MCF 10A (cell line): ENCODE measurements around the gene PPP3R2. TPM values are rescaled to one million over a fixed set of nuclear protein-coding genes. Genes with fewer than 3 reads are reported as not detected.

Experiments used
- BruUV-seq: library from RNA; stranded (reverse); fragments of 400-500 nt; replicated peaks from 2 replicates; lab custom pipeline; 2021; lab: Mats Ljungman, UMichigan
- CTCF ChIA-PET: fragments of 300-600 bp; sonication (Branson Sonifier 250); formaldehyde crosslinking; extraction: SDS; loops from one replicate; lab custom pipeline; 2021; ENCODE audit warnings: antibody characterized with exemption, inconsistent platforms; lab: Yijun Ruan, JAX
- POLR2A ChIA-PET: fragments of 300-600, 350-650 bp; sonication (Branson Sonifier 250); formaldehyde crosslinking; extraction: SDS; loops from one replicate; lab custom pipeline; 2020; ENCODE audit warnings: antibody characterized with exemption, inconsistent platforms; lab: Yijun Ruan, JAX
- DNase-seq: peaks from one replicate; pipeline ENCODE4 v3.0.0-alpha.2; 2018; ENCODE audit not compliant: unreplicated experiment
- H3K27ac Mint-ChIP-seq: one replicate; pipeline ENCODE4 v1.8.0; 2022; ENCODE audit warnings: mild to moderate bottlenecking, low read depth, mixed read lengths; ENCODE audit not compliant: unreplicated experiment
- H3K27me3 Mint-ChIP-seq: one replicate; pipeline ENCODE4 v1.8.0; 2022; ENCODE audit warnings: mixed read lengths; ENCODE audit not compliant: insufficient read depth, unreplicated experiment
- H3K36me3 Mint-ChIP-seq: one replicate; pipeline ENCODE4 v1.8.0; 2022; ENCODE audit warnings: mild to moderate bottlenecking, moderate library complexity, mixed read lengths; ENCODE audit not compliant: insufficient read depth, unreplicated experiment
- H3K4me1 Mint-ChIP-seq: one replicate; pipeline ENCODE4 v1.8.0; 2022; ENCODE audit warnings: mixed read lengths; ENCODE audit not compliant: insufficient read depth, unreplicated experiment
- H3K4me3 Mint-ChIP-seq: one replicate; pipeline ENCODE4 v1.8.0; 2022; ENCODE audit warnings: mild to moderate bottlenecking, moderate library complexity, mixed read lengths; ENCODE audit not compliant: unreplicated experiment
- H3K9me3 Mint-ChIP-seq: one replicate; pipeline ENCODE4 v1.8.0; 2022; ENCODE audit warnings: mixed read lengths; ENCODE audit not compliant: unreplicated experiment
- CTCF ChIP-seq: fragments of 200-600 bp; IDR thresholded peaks from one replicate; pipeline ENCODE4 v1.8.0; 2022; ENCODE audit warnings: antibody characterized with exemption, mild to moderate bottlenecking; ENCODE audit not compliant: unreplicated experiment
- intact Hi-C: fragments of 100-400 bp; cut with micrococcal nuclease; formaldehyde crosslinking; loops from 2 replicates; pipeline ENCODE4 v1.14.1; 2022
- total RNA-seq: library from RNA; stranded (reverse); gene quantifications from 2 replicates; pipeline ENCODE4 v1.2.3, GENCODE V29; 2022

Gene PPP3R2
- total RNA-seq, 1 experiment from 2014 or later: not detected

GRCh38 chr9:101629636-101630035 lies 34.9 kb upstream of the PPP3R2 start:
- Mint-ChIP-seq H3K4me3 (no peak overlapping the region), H3K36me3 (no peaks in the 10 kb centered on the region), H3K27me3 (peaks cover 14% of the 10 kb centered on the region), H3K9me3 (no peaks in the 10 kb centered on the region), H3K27ac (no peak overlapping the region), H3K4me1 (no peaks in the 10 kb centered on the region)
- ChIA-PET CTCF (interaction anchor here (1.4 kb wide), 1 partner anchor 9 kb away, joined by 3 read pairs; no protein-coding TSS in a partner anchor), POLR2A (interaction anchor here (0.6 to 1.1 kb wide), 2 partner anchors 9 to 110 kb away, joined by 3 to 5 read pairs; no protein-coding TSS in a partner anchor)
- DNase-seq: no peak
- no peak for TF ChIP-seq CTCF
- no TSS peak for BruUV-seq
- intact Hi-C loops: no loop called here

- ChIA-PET POLR2A (no interaction called here), CTCF (no interaction called here)
- Mint-ChIP-seq H3K4me3 (no peak overlapping the region), H3K9me3 (no peaks in the 10 kb centered on the region), H3K36me3 (no peaks in the 10 kb centered on the region), H3K4me1 (no peaks in the 10 kb centered on the region), H3K27ac (no peak overlapping the region), H3K27me3 (peaks cover 15% of the 10 kb centered on the region)
- BruUV-seq: no TSS peak
- DNase-seq: peak; percentile 54
- no peak for TF ChIP-seq CTCF
- intact Hi-C loops: no loop called here
Measured at GRCh38 chr9:101628173-101628572, 33.4 kb upstream of the PPP3R2 start.

GRCh38 chr9:101626295-101626694 lies 31.5 kb upstream of the PPP3R2 start:
- H3K9me3 Mint-ChIP-seq: no peaks in the 10 kb centered on the region
- BruUV-seq: no TSS peak
- no peaks in the 10 kb centered on the region for H3K4me1 Mint-ChIP-seq
- intact Hi-C loops: no loop called here
- H3K4me3 Mint-ChIP-seq: no peak overlapping the region
- no peak for TF ChIP-seq CTCF
- no peak for DNase-seq
- POLR2A ChIA-PET: interaction anchor here (0.6 kb wide), 1 partner anchor 13 kb away, joined by 3 read pairs; no protein-coding TSS in a partner anchor
- H3K27ac Mint-ChIP-seq: no peak overlapping the region
- H3K36me3 Mint-ChIP-seq: no peaks in the 10 kb centered on the region
- CTCF ChIA-PET: no interaction called here
- H3K27me3 Mint-ChIP-seq: peaks cover 17% of the 10 kb centered on the region

- Mint-ChIP-seq H3K4me3 (no peak overlapping the region), H3K27ac (no peak overlapping the region), H3K27me3 (peaks cover 16% of the 10 kb centered on the region), H3K36me3 (no peaks in the 10 kb centered on the region), H3K9me3 (no peaks in the 10 kb centered on the region), H3K4me1 (no peaks in the 10 kb centered on the region)
- ChIA-PET POLR2A (no interaction called here), CTCF (no interaction called here)
- intact Hi-C loops: no loop called here
- no peak for DNase-seq
- BruUV-seq: no TSS peak
- no peak for TF ChIP-seq CTCF
Measured at GRCh38 chr9:101625876-101626275, 31.1 kb upstream of the PPP3R2 start.
